WTC11 (cell line): ENCODE measurements around the gene RAB11FIP5. TPM values are rescaled to one million over a fixed set of nuclear protein-coding genes. Genes with fewer than 3 reads are reported as not detected.

Source experiments
- ATAC-seq: fragments of 200-7000 bp; cut with Tn5 transposase; 2 replicates; pipeline ENCODE4 v1.10.0; 2021; ENCODE audit warnings: mild to moderate bottlenecking, moderate library complexity
- CTCF ChIA-PET: fragments of 300-600 bp; sonication (Branson Sonifier 250); formaldehyde crosslinking; loops from one replicate; lab custom pipeline; 2021; ENCODE audit warnings: antibody characterized with exemption; lab: Charles Lee
- POLR2A ChIA-PET: fragments of 350-600 bp; sonication (Branson Sonifier 250); formaldehyde crosslinking; loops from one replicate; lab custom pipeline; 2021; ENCODE audit warnings: antibody characterized with exemption; lab: Charles Lee
- DNase-seq: peaks from one replicate; pipeline ENCODE4 v3.0.0; 2021; ENCODE audit warnings: low spot score
- H3K27ac Mint-ChIP-seq: 2 replicates; pipeline ENCODE4 v1.8.0; 2021; ENCODE audit warnings: mixed read lengths
- H3K27me3 Mint-ChIP-seq: 2 replicates; pipeline ENCODE4 v1.8.0; 2021; ENCODE audit warnings: low read depth, mild to moderate bottlenecking, moderate library complexity, mixed read lengths
- H3K36me3 Mint-ChIP-seq: 2 replicates; pipeline ENCODE4 v1.8.0; 2021; ENCODE audit warnings: mixed read lengths
- H3K4me1 Mint-ChIP-seq: 2 replicates; pipeline ENCODE4 v1.8.0; 2022; ENCODE audit warnings: mixed read lengths
- H3K4me3 Mint-ChIP-seq: 2 replicates; pipeline ENCODE4 v1.8.0; 2021; ENCODE audit warnings: mild to moderate bottlenecking, moderate library complexity, mixed read lengths
- H3K9me3 Mint-ChIP-seq: 2 replicates; pipeline ENCODE4 v1.8.0; 2021; ENCODE audit warnings: mixed read lengths
- ARID4B ChIP-seq: sonication (generic); formaldehyde crosslinking; IDR thresholded peaks from 2 replicates; pipeline ENCODE4 v1.8.0; 2023; ENCODE audit warnings: missing genetic modification reagents, mild to moderate bottlenecking, borderline replicate concordance
- ATF1 ChIP-seq: sonication (generic); formaldehyde crosslinking; IDR thresholded peaks from 2 replicates; pipeline ENCODE4 v1.8.1; 2023; ENCODE audit warnings: mild to moderate bottlenecking, moderate library complexity, missing genetic modification reagents
- CBFB ChIP-seq: sonication (generic); formaldehyde crosslinking; IDR thresholded peaks from 2 replicates; pipeline ENCODE4 v1.8.1; 2022; ENCODE audit warnings: mild to moderate bottlenecking, low read depth, missing genetic modification reagents
- EMX1 ChIP-seq: fragments of 250-450 bp; sonication (Bioruptor Pico); IDR thresholded peaks from 2 replicates; pipeline ENCODE4 v1.8.0; 2021; ENCODE audit warnings: mild to moderate bottlenecking
- HMGXB4 ChIP-seq: sonication (generic); formaldehyde crosslinking; IDR thresholded peaks from 2 replicates; pipeline ENCODE4 v1.8.1; 2023; ENCODE audit warnings: mild to moderate bottlenecking, moderate library complexity, missing genetic modification reagents
- KAT7 ChIP-seq: sonication (generic); formaldehyde crosslinking; IDR thresholded peaks from 2 replicates; pipeline ENCODE4 v1.8.1; 2023; ENCODE audit warnings: missing genetic modification reagents, mild to moderate bottlenecking, borderline replicate concordance
- MAX ChIP-seq: sonication (generic); formaldehyde crosslinking; IDR thresholded peaks from 2 replicates; pipeline ENCODE4 v1.8.0; 2022; ENCODE audit warnings: mild to moderate bottlenecking, missing genetic modification reagents
- MXD4 ChIP-seq: fragments of 250-450 bp; sonication (Bioruptor Pico); IDR thresholded peaks from 2 replicates; pipeline ENCODE4 v1.8.0; 2021; ENCODE audit warnings: mild to moderate bottlenecking, moderate library complexity, borderline replicate concordance
- MYBL2 ChIP-seq: sonication (generic); formaldehyde crosslinking; IDR thresholded peaks from 2 replicates; pipeline ENCODE4 v1.8.1; 2023; ENCODE audit warnings: mild to moderate bottlenecking, moderate library complexity, missing genetic modification reagents
- NR1H2 ChIP-seq: sonication (generic); formaldehyde crosslinking; IDR thresholded peaks from 2 replicates; pipeline ENCODE4 v1.9.0; 2021; ENCODE audit warnings: mild to moderate bottlenecking, moderate library complexity, missing genetic modification reagents
- SMAD3 ChIP-seq: sonication (generic); formaldehyde crosslinking; IDR thresholded peaks from 2 replicates; pipeline ENCODE4 v1.8.0; 2022; ENCODE audit warnings: missing genetic modification reagents, mild to moderate bottlenecking, borderline replicate concordance
- TP53 ChIP-seq: sonication (generic); formaldehyde crosslinking; IDR thresholded peaks from 2 replicates; pipeline ENCODE4 v1.8.1; 2023; ENCODE audit warnings: mild to moderate bottlenecking, missing genetic modification reagents
- ZBTB43 ChIP-seq: sonication (generic); formaldehyde crosslinking; IDR thresholded peaks from 2 replicates; pipeline ENCODE4 v1.8.1; 2023; ENCODE audit warnings: mild to moderate bottlenecking, missing genetic modification reagents
- ZNF138 ChIP-seq: sonication (generic); formaldehyde crosslinking; conservative IDR thresholded peaks from 2 replicates; pipeline ENCODE4 v1.8.1; 2022; ENCODE audit warnings: mild to moderate bottlenecking, moderate library complexity, missing genetic modification reagents
- ZNF281 ChIP-seq: sonication (generic); formaldehyde crosslinking; IDR thresholded peaks from 2 replicates; pipeline ENCODE4 v1.8.0; 2023; ENCODE audit warnings: mild to moderate bottlenecking, missing genetic modification reagents
- total RNA-seq: library from RNA; stranded (reverse); gene quantifications from 3 replicates; pipeline ENCODE4 v1.2.3, GENCODE V29; 2021
- TF ChIP-seq, protein P1 (sequence below): sonication (generic); formaldehyde crosslinking; IDR thresholded peaks from 2 replicates; pipeline ENCODE4 v1.8.1; 2022; ENCODE audit warnings: missing genetic modification reagents, borderline replicate concordance
- TF ChIP-seq, protein P2 (sequence below): fragments of 250-450 bp; sonication (Bioruptor Pico); conservative IDR thresholded peaks from 2 replicates; pipeline ENCODE4 v1.9.0; 2021; ENCODE audit warnings: mild to moderate bottlenecking
- TF ChIP-seq, protein P3 (sequence below): sonication (generic); formaldehyde crosslinking; IDR thresholded peaks from 2 replicates; pipeline ENCODE4 v1.8.0; 2022; ENCODE audit warnings: missing genetic modification reagents

Gene RAB11FIP5
- total RNA-seq, 1 experiment from 2014 or later = 16.0 TPM

- H3K4me3 Mint-ChIP-seq = no peak overlapping the region
- H3K27me3 Mint-ChIP-seq = no peaks in the 10 kb centered on the region; the same call in 1 of the 2 replicates
- no peak overlapping the region; the same call in 1 of the 2 replicates for H3K27ac Mint-ChIP-seq
- DNase-seq = no peak
- POLR2A ChIA-PET = no interaction called here
- TF ChIP-seq MAX (CRISPR knock-in tag) (no peak), ZBTB43 (CRISPR knock-in tag) (no peak), KAT7 (CRISPR knock-in tag) (no peak), EMX1 (CRISPR knock-in tag) (no peak), SMAD3 (no peak), ZNF281 (no peak), NR1H2 (CRISPR knock-in tag) (no peak), CBFB (no peak), TP53 (CRISPR knock-in tag) (no peak), MYBL2 (CRISPR knock-in tag) (no peak), MXD4 (CRISPR knock-in tag) (no peak), HMGXB4 (CRISPR knock-in tag) (no peak), ATF1 (CRISPR knock-in tag) (no peak), ARID4B (CRISPR knock-in tag) (no peak), ZNF138 (CRISPR knock-in tag) (no peak)
- TF ChIP-seq, protein P1, sequence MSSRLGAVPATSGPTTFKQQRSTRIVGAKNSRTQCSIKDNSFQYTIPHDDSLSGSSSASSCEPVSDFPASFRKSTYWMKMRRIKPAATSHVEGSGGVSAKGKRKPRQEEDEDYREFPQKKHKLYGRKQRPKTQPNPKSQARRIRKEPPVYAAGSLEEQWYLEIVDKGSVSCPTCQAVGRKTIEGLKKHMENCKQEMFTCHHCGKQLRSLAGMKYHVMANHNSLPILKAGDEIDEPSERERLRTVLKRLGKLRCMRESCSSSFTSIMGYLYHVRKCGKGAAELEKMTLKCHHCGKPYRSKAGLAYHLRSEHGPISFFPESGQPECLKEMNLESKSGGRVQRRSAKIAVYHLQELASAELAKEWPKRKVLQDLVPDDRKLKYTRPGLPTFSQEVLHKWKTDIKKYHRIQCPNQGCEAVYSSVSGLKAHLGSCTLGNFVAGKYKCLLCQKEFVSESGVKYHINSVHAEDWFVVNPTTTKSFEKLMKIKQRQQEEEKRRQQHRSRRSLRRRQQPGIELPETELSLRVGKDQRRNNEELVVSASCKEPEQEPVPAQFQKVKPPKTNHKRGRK (CRISPR knock-in tag) = no peak
- TF ChIP-seq, protein P2, sequence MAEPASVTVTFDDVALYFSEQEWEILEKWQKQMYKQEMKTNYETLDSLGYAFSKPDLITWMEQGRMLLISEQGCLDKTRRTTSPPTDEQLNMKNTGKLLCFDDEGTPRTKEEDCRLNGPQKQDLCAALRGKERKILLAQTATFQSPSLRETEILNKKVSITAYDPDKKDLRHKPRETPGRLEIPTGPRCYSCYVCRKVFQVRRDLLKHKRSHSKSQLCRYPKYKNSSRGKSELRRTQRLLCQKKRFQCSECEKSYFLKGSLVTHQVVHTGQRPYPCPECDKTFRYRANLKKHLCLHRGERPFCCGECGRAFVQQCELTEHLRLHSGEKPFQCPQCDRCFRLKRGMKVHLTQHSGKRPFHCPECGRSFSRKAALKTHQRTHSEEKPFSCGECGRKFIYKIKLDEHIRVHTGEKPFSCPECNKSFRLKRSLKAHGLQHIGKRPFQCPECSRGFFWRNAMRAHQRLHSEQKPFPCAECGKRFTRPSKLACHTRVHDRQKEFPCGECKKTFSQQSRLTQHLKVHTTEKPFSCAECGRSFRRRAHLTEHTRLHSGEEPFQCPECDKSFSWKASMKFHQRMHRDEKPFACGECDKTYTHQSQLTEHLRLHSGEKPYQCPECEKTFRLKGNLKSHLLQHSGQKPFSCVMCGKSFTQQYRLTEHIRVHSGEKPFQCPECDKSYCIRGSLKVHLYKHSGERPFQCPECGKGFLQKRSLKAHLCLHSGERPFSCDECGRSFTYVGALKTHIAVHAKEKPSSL = no peak
- TF ChIP-seq, protein P3, sequence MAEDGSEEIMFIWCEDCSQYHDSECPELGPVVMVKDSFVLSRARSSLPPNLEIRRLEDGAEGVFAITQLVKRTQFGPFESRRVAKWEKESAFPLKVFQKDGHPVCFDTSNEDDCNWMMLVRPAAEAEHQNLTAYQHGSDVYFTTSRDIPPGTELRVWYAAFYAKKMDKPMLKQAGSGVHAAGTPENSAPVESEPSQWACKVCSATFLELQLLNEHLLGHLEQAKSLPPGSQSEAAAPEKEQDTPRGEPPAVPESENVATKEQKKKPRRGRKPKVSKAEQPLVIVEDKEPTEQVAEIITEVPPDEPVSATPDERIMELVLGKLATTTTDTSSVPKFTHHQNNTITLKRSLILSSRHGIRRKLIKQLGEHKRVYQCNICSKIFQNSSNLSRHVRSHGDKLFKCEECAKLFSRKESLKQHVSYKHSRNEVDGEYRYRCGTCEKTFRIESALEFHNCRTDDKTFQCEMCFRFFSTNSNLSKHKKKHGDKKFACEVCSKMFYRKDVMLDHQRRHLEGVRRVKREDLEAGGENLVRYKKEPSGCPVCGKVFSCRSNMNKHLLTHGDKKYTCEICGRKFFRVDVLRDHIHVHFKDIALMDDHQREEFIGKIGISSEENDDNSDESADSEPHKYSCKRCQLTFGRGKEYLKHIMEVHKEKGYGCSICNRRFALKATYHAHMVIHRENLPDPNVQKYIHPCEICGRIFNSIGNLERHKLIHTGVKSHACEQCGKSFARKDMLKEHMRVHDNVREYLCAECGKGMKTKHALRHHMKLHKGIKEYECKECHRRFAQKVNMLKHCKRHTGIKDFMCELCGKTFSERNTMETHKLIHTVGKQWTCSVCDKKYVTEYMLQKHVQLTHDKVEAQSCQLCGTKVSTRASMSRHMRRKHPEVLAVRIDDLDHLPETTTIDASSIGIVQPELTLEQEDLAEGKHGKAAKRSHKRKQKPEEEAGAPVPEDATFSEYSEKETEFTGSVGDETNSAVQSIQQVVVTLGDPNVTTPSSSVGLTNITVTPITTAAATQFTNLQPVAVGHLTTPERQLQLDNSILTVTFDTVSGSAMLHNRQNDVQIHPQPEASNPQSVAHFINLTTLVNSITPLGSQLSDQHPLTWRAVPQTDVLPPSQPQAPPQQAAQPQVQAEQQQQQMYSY = no peak
- CTCF ChIA-PET = interaction anchor here (0.7 to 1.4 kb wide), 3 partner anchors 9 to 101 kb away, joined by 3 read pairs; no protein-coding TSS in a partner anchor
- H3K9me3 Mint-ChIP-seq = no peaks in the 10 kb centered on the region
- H3K36me3 Mint-ChIP-seq = no peaks in the 10 kb centered on the region
- no peak for ATAC-seq
- peaks cover 12% of the 10 kb centered on the region for H3K4me1 Mint-ChIP-seq
Observed at GRCh38 chr2:73076701-73077423, 35.9 kb downstream of the RAB11FIP5 start.
